OCI-LY3 (cell line): ENCODE results near the gene KCNF1.

Experiments
- H2AFZ ChIP-seq: fragments of 200-600, 300-600 bp; shearing (Covaris generic); 2 replicates; pipeline ENCODE4 v1.6.0; 2014; ENCODE audit warnings: antibody characterized with exemption, low read depth, low read length
- H3K27ac ChIP-seq: fragments of 200-600, 300-600 bp; sonication (generic); 2 replicates; pipeline ENCODE4 v1.5.1; 2014; ENCODE audit warnings: mild to moderate bottlenecking, low read length, moderate library complexity, mixed read lengths
- H3K27me3 ChIP-seq: fragments of 200-600, 300-600 bp; sonication (generic); 2 replicates; pipeline ENCODE4 v1.6.1; 2014; ENCODE audit warnings: low read depth, low read length, mixed read lengths
- H3K36me3 ChIP-seq: fragments of 200-600, 300-600 bp; sonication (generic); replicated peaks from 2 replicates; pipeline ENCODE3; 2014; ENCODE audit warnings: low read depth, low read length, mixed read lengths
- H3K4me1 ChIP-seq: fragments of 300-600, 200-600 bp; sonication (generic); 2 replicates; pipeline ENCODE4 v1.6.1; 2014; ENCODE audit warnings: low read length, mixed read lengths
- H3K4me2 ChIP-seq: fragments of 200-600, 300-600 bp; sonication (generic); 2 replicates; pipeline ENCODE4 v1.6.1; 2014; ENCODE audit warnings: low read length, mixed read lengths
- H3K4me3 ChIP-seq: fragments of 300-600, 200-600 bp; sonication (generic); 2 replicates; pipeline ENCODE4 v1.5.1; 2014; ENCODE audit warnings: antibody characterized with exemption, mild to moderate bottlenecking, low read length, moderate library complexity
- H3K79me2 ChIP-seq: fragments of 300-600, 200-600 bp; shearing (Covaris generic); 2 replicates; pipeline ENCODE4 v1.6.1; 2014; ENCODE audit warnings: mild to moderate bottlenecking, low read length, mixed read lengths
- H3K9ac ChIP-seq: fragments of 300-600, 200-600 bp; shearing (Covaris generic); 2 replicates; pipeline ENCODE4 v1.6.0; 2014; ENCODE audit warnings: mild to moderate bottlenecking, low read length, moderate library complexity
- H3K9me3 ChIP-seq: fragments of 200-600, 300-600 bp; shearing (Covaris generic); 2 replicates; pipeline ENCODE4 v1.6.1; 2014; ENCODE audit warnings: low read length, mixed read lengths; ENCODE audit not compliant: insufficient read depth
- H4K20me1 ChIP-seq: fragments of 200-600, 300-600 bp; sonication (generic); 2 replicates; pipeline ENCODE4 v1.6.1; 2016; ENCODE audit warnings: low read length, mixed read lengths; ENCODE audit not compliant: insufficient read depth
- CTCF ChIP-seq: fragments of 200-600, 300-600 bp; sonication (generic); IDR thresholded peaks from 2 replicates; pipeline ENCODE4 v1.5.1; 2014; ENCODE audit warnings: antibody characterized with exemption, low read length, low read depth
- EZH2phosphoT487 ChIP-seq: fragments of 200-600 bp; shearing (Covaris generic); IDR thresholded peaks from 2 replicates; pipeline ENCODE4 v1.6.1; 2018; ENCODE audit warnings: antibody characterized with exemption, mixed run types, low read depth

Gene KCNF1

GRCh38 chr2:10935366-10935918, 23.7 kb downstream of the KCNF1 start:
- TF ChIP-seq EZH2phosphoT487 (no peak), CTCF (no peak)
- Histone ChIP-seq H4K20me1 (no peaks in the 10 kb centered on the region), H3K27ac (no peak overlapping the region), H3K9ac (no peak overlapping the region), H3K79me2 (no peaks in the 10 kb centered on the region), H3K4me3 (no peak overlapping the region), H3K27me3 (peaks cover 1% of the 10 kb centered on the region; the same call in 1 of the 2 replicates), H3K4me2 (no peak overlapping the region), H2AFZ (no peak overlapping the region), H3K4me1 (peaks cover 8% of the 10 kb centered on the region), H3K9me3 (peaks cover 14% of the 10 kb centered on the region), H3K36me3 (no peaks in the 10 kb centered on the region)

GRCh38 chr2:10935953-10936942, 24.5 kb downstream of the KCNF1 start:
- H3K27ac ChIP-seq, result no peak overlapping the region
- TF ChIP-seq EZH2phosphoT487 (no peak), CTCF (no peak)
- no peak overlapping the region for H3K9ac ChIP-seq
- H3K79me2 ChIP-seq, result no peaks in the 10 kb centered on the region
- peaks cover 8% of the 10 kb centered on the region for H3K4me1 ChIP-seq
- H2AFZ ChIP-seq, result no peak overlapping the region
- no peak overlapping the region for H3K4me3 ChIP-seq
- H4K20me1 ChIP-seq, result no peaks in the 10 kb centered on the region
- H3K36me3 ChIP-seq, result no peaks in the 10 kb centered on the region
- no peak overlapping the region for H3K4me2 ChIP-seq
- H3K27me3 ChIP-seq, result peaks cover 7% of the 10 kb centered on the region; the same call in 1 of the 2 replicates
- peaks cover 14% of the 10 kb centered on the region for H3K9me3 ChIP-seq

- Histone ChIP-seq H3K9me3 (peaks cover 14% of the 10 kb centered on the region), H3K4me1 (peaks cover 8% of the 10 kb centered on the region), H4K20me1 (no peaks in the 10 kb centered on the region), H2AFZ (no peak overlapping the region), H3K27ac (peak overlapping the region; percentile 16; the same call in 1 of the 2 replicates), H3K4me2 (no peak overlapping the region), H3K79me2 (no peaks in the 10 kb centered on the region), H3K4me3 (no peak overlapping the region), H3K9ac (no peak overlapping the region), H3K36me3 (no peaks in the 10 kb centered on the region), H3K27me3 (peaks cover 11% of the 10 kb centered on the region; the same call in 1 of the 2 replicates)
- TF ChIP-seq EZH2phosphoT487, result no peak
- TF ChIP-seq CTCF, result no peak
These were observed 27.3 kb downstream of the KCNF1 start for GRCh38 chr2:10939058-10939457.

GRCh38 chr2:10940596-10940995, 28.9 kb downstream of the KCNF1 start:
- Histone ChIP-seq H3K27me3 (peaks cover 15% of the 10 kb centered on the region; the same call in 1 of the 2 replicates), H3K4me2 (no peak overlapping the region), H2AFZ (no peak overlapping the region), H3K9ac (no peak overlapping the region), H3K27ac (no peak overlapping the region), H3K9me3 (peaks cover 14% of the 10 kb centered on the region), H3K36me3 (no peaks in the 10 kb centered on the region), H3K4me1 (peaks cover 8% of the 10 kb centered on the region), H3K79me2 (no peaks in the 10 kb centered on the region), H4K20me1 (no peaks in the 10 kb centered on the region), H3K4me3 (no peak overlapping the region)
- no peak for TF ChIP-seq EZH2phosphoT487
- no peak for TF ChIP-seq CTCF
